Bronchial epithelial cell (primary cell): ENCODE results near the gene MAP2K3. TPM values are rescaled to one million over a fixed set of nuclear protein-coding genes. Genes with fewer than 3 reads are reported as not detected.
A peak's percentile ranks its signal among the peaks of the same experiment; 100 is the strongest.

Source experiments
- DNase-seq: peaks from one replicate; pipeline ENCODE4 v3.0.0-alpha.2; 2010; ENCODE audit warnings: low read depth
- FAIRE-seq: peaks from 2 replicates; lab custom pipeline; 2011; peaks lifted over from hg19 to GRCh38; lab: Jason Lieb, UNC
- H3K27me3 ChIP-seq: 2 replicates; pipeline ENCODE4 v1.5.1; 2011; ENCODE audit warnings: low read length; ENCODE audit not compliant: control insufficient read depth, insufficient read depth
- H3K36me3 ChIP-seq: 2 replicates; pipeline ENCODE4 v1.5.1; 2011; ENCODE audit warnings: low read length; ENCODE audit not compliant: control insufficient read depth, insufficient read depth
- H3K4me3 ChIP-seq: 2 replicates; pipeline ENCODE4 v1.5.1; 2011; ENCODE audit warnings: mild to moderate bottlenecking, low read depth, low read length, control low read depth
- total RNA-seq: library from RNA; depleted of rRNA; stranded (reverse); fragments of >200 nt; gene quantifications from 2 replicates; pipeline ENCODE4 v1.2.1, GENCODE V29; 2014
- TF ChIP-seq, protein P1 (sequence below): IDR thresholded peaks from 2 replicates; pipeline ENCODE4 v1.5.1; 2011; ENCODE audit warnings: mild to moderate bottlenecking, moderate library complexity, low read length, control low read depth, inconsistent platforms; ENCODE audit not compliant: insufficient read depth, severe bottlenecking

MAP2K3 gene
- total RNA-seq, 1 donor from 2014 or later, result 5.3 TPM

DNA sequence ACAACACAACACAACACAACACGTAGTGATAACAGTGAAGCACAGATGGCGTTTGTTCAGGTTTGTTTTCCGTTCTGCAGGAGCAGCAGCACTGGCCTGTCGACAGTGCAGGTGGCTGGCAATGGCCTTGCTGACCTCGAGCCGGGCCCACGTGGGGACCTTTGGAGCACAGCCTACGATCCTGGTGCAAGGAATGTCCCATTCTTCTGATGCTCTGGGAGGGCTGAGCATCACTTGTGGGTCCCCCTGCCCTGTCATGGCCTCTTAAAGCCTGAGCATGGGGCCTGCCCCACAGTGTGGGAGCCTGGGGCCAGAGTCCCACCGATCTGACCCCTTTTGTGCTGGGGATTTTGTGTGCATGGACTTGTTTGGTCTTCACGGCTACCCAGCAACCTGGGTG lies 6.8 kb downstream of the MAP2K3 start:
- H3K4me3 ChIP-seq, result no peak overlapping the region
- DNase-seq, result no peak
- no peaks in the 10 kb centered on the region for H3K27me3 ChIP-seq
- peaks cover 9% of the 10 kb centered on the region for H3K36me3 ChIP-seq
- TF ChIP-seq, protein P1, sequence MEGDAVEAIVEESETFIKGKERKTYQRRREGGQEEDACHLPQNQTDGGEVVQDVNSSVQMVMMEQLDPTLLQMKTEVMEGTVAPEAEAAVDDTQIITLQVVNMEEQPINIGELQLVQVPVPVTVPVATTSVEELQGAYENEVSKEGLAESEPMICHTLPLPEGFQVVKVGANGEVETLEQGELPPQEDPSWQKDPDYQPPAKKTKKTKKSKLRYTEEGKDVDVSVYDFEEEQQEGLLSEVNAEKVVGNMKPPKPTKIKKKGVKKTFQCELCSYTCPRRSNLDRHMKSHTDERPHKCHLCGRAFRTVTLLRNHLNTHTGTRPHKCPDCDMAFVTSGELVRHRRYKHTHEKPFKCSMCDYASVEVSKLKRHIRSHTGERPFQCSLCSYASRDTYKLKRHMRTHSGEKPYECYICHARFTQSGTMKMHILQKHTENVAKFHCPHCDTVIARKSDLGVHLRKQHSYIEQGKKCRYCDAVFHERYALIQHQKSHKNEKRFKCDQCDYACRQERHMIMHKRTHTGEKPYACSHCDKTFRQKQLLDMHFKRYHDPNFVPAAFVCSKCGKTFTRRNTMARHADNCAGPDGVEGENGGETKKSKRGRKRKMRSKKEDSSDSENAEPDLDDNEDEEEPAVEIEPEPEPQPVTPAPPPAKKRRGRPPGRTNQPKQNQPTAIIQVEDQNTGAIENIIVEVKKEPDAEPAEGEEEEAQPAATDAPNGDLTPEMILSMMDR, result no peak
- FAIRE-seq, result no peak

DNA sequence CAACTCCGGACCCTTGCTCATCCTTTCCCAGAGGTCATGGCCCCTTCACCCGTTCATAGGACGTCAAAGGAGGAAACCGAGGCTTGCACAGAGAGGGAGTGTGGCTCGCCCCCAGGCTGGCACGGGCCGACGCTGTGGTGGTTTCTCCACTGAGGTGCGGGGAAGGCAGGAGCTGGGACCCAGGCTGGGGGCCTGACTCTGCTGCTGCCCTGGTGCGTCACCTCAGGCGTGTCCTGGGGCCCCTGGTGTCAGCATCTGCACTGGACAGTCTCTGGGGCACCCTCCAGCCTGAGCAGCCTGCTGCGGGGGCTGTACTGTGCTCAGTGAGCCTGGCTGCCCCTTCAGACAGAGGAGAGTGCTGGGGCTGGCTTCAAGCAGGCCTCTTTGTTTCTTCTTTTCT lies 7.4 kb downstream of the MAP2K3 start:
- peak; percentile 98 for FAIRE-seq

DNA sequence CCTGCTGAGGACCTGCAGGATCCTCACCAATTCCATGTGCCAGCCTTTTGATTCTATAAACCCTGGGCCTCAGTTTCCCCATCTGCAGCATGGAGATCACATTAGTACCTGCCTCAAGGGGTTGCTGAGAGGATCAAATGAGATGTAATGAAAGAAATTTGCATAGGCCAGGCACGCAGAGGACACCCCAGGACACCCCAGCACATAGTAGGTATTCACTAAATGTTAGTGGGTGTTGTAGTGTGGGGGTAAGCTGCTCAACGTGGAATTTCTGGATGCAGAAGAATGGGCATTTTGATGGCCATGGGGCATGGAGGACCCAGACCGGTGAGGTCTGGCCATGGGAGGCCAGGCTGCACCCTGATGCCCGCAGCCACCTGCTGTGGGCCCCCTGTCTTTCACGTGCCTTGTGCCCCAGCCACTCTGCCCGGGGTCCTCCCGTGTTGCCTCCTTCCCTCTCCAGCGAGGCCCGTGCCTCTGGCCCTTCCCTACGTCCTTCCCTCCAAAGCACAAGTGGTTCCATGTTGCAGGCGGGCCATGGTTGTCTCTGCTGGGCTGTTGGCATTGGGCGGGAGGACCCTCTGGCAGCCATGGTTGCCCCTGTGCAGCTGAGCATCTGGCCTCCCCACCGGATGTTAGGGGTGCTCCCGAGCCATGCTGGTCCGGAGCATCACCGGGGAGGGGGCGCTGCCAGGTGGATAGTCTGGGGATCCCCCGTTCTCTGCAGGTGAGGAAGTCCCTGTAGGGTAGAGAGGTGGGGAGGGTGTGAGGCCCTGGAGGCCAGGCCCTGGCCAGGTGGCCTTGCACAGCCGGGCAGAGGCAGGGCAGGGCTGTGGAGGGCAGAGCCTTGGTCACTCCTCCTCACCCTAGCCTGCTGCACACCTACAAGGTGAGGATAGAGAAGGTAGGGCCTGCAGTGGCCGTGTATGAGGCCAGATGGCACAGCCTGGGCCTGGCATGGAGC lies 8.6 kb downstream of the MAP2K3 start:
- H3K27me3 ChIP-seq, result no peaks in the 10 kb centered on the region
- FAIRE-seq (peak; percentile 73), DNase-seq (no peak)
- TF ChIP-seq, protein P1, result no peak
- no peak overlapping the region for H3K4me3 ChIP-seq
- peaks cover 12% of the 10 kb centered on the region for H3K36me3 ChIP-seq

More for the DNA sequence above, 7.4 kb downstream of the MAP2K3 start:
- TF ChIP-seq, protein P1, result no peak
- no peak overlapping the region for H3K4me3 ChIP-seq
- no peaks in the 10 kb centered on the region for H3K27me3 ChIP-seq
- DNase-seq, result no peak
- H3K36me3 ChIP-seq, result peaks cover 9% of the 10 kb centered on the region

DNA sequence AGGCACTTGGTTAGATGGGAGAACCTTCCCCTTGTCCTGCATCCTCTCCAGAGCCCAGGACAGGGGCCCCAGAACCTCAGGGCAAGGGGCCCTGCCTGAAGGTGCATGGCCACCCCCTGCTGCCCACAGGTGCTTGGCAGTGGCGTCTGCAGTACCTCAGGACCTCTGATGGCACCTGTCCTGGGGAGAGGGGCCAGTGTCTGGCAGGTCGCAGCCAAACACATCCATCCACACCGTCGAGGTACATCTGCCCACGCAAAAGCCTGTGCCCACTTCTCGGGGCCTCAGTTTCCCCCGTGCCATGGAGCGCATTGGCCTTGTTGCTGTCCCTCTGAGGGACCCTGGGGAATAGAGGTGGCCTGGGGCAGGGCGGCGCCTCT lies 9.3 kb downstream of the MAP2K3 start:
- Histone ChIP-seq H3K27me3 (no peaks in the 10 kb centered on the region), H3K4me3 (no peak overlapping the region), H3K36me3 (peaks cover 15% of the 10 kb centered on the region)
- FAIRE-seq (no peak), DNase-seq (no peak)
- TF ChIP-seq, protein P1, result no peak

DNA sequence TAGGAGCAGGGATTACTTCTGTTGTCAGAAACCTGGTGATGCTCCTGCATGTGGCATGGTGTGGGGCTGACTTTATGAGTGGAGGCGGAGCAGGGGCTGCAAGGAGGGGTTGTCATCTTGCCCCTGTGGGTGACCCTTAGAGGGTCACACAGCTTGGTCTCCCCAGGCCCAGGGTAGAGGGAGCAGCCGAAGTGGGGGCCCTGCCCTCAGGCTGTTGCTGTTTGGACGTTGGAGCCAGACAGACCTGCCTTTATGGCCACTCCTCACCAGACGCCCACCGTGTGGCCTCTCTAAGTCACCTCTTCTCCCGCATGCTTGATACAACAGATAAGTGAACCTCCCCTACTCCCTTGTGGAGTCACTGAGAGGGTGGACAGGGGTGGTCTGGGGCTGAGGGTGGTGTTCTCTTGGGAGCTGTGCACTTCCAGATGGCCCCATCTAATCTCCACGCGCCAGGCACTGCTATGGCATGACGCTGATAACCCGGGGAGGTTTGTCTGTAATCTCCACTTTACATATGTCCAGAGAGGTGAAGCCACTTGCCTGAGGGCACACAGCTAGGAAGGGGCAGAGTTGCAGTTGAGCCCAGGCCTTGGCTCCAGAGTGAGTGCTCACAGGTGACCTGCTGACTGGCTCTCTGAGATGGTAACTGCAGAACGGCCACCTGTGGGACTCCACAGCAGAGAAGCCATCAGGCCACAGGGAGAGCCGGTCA lies 10.0 kb downstream of the MAP2K3 start:
- H3K36me3 ChIP-seq, result peaks cover 18% of the 10 kb centered on the region
- TF ChIP-seq, protein P1, result no peak
- no peak overlapping the region for H3K4me3 ChIP-seq
- FAIRE-seq (peak; percentile 7), DNase-seq (no peak)
- H3K27me3 ChIP-seq, result no peaks in the 10 kb centered on the region
